ENCODE data around the gene KIAA1328. TPM values are rescaled to one million over a fixed set of nuclear protein-coding genes. Genes with fewer than 3 reads are reported as not detected.

KIAA1328 gene
- total and polyA plus RNA-seq, 4 donors = 9.0 to 22.3 (median 13.9) TPM

- Histone ChIP-seq H3K4me1 (ENCODE audit: control insufficient read depth, insufficient read depth, low read length) (no peaks in the 10 kb centered on the region), H3K36me3 (ENCODE audit: control insufficient read depth, insufficient read depth, low read length) (no peaks in the 10 kb centered on the region), H3K27ac (ENCODE audit: low read depth, low read length) (no peak overlapping the region), H3K4me3 (ENCODE audit: low read depth, low read length) (no peak overlapping the region), H3K27me3 (ENCODE audit: control insufficient read depth, insufficient read depth, low read length) (no peaks in the 10 kb centered on the region), H3K9me3 (ENCODE audit: control insufficient read depth, insufficient read depth, low read length) (no peaks in the 10 kb centered on the region)
- WGBS (ENCODE audit: insufficient coverage) = no CpG with 5 or more reads among the region's 3 CpGs
- DNase-seq (ENCODE audit: low read depth in 4 of 6, low spot score in 6 of 6) = peak in 1 of 6 donors; percentile 13
Measured at GRCh38 chr18:37055137-37055802, 226.3 kb downstream of the KIAA1328 start.

GRCh38 chr18:37064187-37064586, 235.3 kb downstream of the KIAA1328 start:
- DNase-seq (ENCODE audit: low read depth in 4 of 6, low spot score in 6 of 6) = no peak
- no peaks in the 10 kb centered on the region for H3K9me3 ChIP-seq (ENCODE audit: control insufficient read depth, insufficient read depth, low read length)
- no peak overlapping the region for H3K27ac ChIP-seq (ENCODE audit: low read depth, low read length)
- H3K36me3 ChIP-seq (ENCODE audit: control insufficient read depth, insufficient read depth, low read length) = peaks cover 4% of the 10 kb centered on the region
- no peak overlapping the region for H3K4me3 ChIP-seq (ENCODE audit: low read depth, low read length)
- no peaks in the 10 kb centered on the region for H3K4me1 ChIP-seq (ENCODE audit: control insufficient read depth, insufficient read depth, low read length)
- H3K27me3 ChIP-seq (ENCODE audit: control insufficient read depth, insufficient read depth, low read length) = no peaks in the 10 kb centered on the region
- no CpG with 5 or more reads among the region's 3 CpGs for WGBS (ENCODE audit: insufficient coverage)

- H3K4me1 ChIP-seq (ENCODE audit: control insufficient read depth, insufficient read depth, low read length) = no peaks in the 10 kb centered on the region
- no peaks in the 10 kb centered on the region for H3K9me3 ChIP-seq (ENCODE audit: control insufficient read depth, insufficient read depth, low read length)
- H3K36me3 ChIP-seq (ENCODE audit: control insufficient read depth, insufficient read depth, low read length) = peaks cover 4% of the 10 kb centered on the region
- DNase-seq (ENCODE audit: low read depth in 4 of 6, low spot score in 6 of 6) = peak in 1 of 6 donors; percentile 22
- H3K4me3 ChIP-seq (ENCODE audit: low read depth, low read length) = no peak overlapping the region
- H3K27ac ChIP-seq (ENCODE audit: low read depth, low read length) = no peak overlapping the region
- no peaks in the 10 kb centered on the region for H3K27me3 ChIP-seq (ENCODE audit: control insufficient read depth, insufficient read depth, low read length)
- WGBS (ENCODE audit: insufficient coverage) = no CpG with 5 or more reads among the region's 1 CpG
Measured at GRCh38 chr18:37065254-37065653, 236.3 kb downstream of the KIAA1328 start.

GRCh38 chr18:37084912-37085311, 256.0 kb downstream of the KIAA1328 start:
- Histone ChIP-seq H3K4me1 (ENCODE audit: control insufficient read depth, insufficient read depth, low read length) (no peaks in the 10 kb centered on the region), H3K27me3 (ENCODE audit: control insufficient read depth, insufficient read depth, low read length) (no peaks in the 10 kb centered on the region), H3K9me3 (ENCODE audit: control insufficient read depth, insufficient read depth, low read length) (no peaks in the 10 kb centered on the region), H3K27ac (ENCODE audit: low read depth, low read length) (no peak overlapping the region), H3K4me3 (ENCODE audit: low read depth, low read length) (no peak overlapping the region), H3K36me3 (ENCODE audit: control insufficient read depth, insufficient read depth, low read length) (peaks cover 2% of the 10 kb centered on the region)
- no peak for DNase-seq (ENCODE audit: low read depth in 4 of 6, low spot score in 6 of 6)
- 90% methylated on average over 3 of the region's 6 CpGs for WGBS (ENCODE audit: insufficient coverage)

- no peaks in the 10 kb centered on the region for H3K27me3 ChIP-seq (ENCODE audit: control insufficient read depth, insufficient read depth, low read length)
- peaks cover 2% of the 10 kb centered on the region for H3K36me3 ChIP-seq (ENCODE audit: control insufficient read depth, insufficient read depth, low read length)
- WGBS (ENCODE audit: insufficient coverage) = no CpG with 5 or more reads among the region's 2 CpGs
- H3K4me1 ChIP-seq (ENCODE audit: control insufficient read depth, insufficient read depth, low read length) = no peaks in the 10 kb centered on the region
- no peaks in the 10 kb centered on the region for H3K9me3 ChIP-seq (ENCODE audit: control insufficient read depth, insufficient read depth, low read length)
- no peak for DNase-seq (ENCODE audit: low read depth in 4 of 6, low spot score in 6 of 6)
- no peak overlapping the region for H3K4me3 ChIP-seq (ENCODE audit: low read depth, low read length)
- no peak overlapping the region for H3K27ac ChIP-seq (ENCODE audit: low read depth, low read length)
Measured at GRCh38 chr18:37085362-37085761, 256.4 kb downstream of the KIAA1328 start.

GRCh38 chr18:37107748-37108522, 279.0 kb downstream of the KIAA1328 start:
- H3K9me3 ChIP-seq (ENCODE audit: control insufficient read depth, insufficient read depth, low read length) = no peaks in the 10 kb centered on the region
- no CpG with 5 or more reads among the region's 5 CpGs for whole genome bisulfite sequencing (ENCODE audit: insufficient coverage)
- H3K4me3 ChIP-seq (ENCODE audit: low read depth, low read length) = no peak overlapping the region
- DNase-seq (ENCODE audit: low read depth in 4 of 6, low spot score in 6 of 6) = no peak
- no peak overlapping the region for H3K27ac ChIP-seq (ENCODE audit: low read depth, low read length)
- H3K27me3 ChIP-seq (ENCODE audit: control insufficient read depth, insufficient read depth, low read length) = no peaks in the 10 kb centered on the region
- no peaks in the 10 kb centered on the region for H3K36me3 ChIP-seq (ENCODE audit: control insufficient read depth, insufficient read depth, low read length)
- H3K4me1 ChIP-seq (ENCODE audit: control insufficient read depth, insufficient read depth, low read length) = no peaks in the 10 kb centered on the region

GRCh38 chr18:37122877-37123276, 293.9 kb downstream of the KIAA1328 start:
- Histone ChIP-seq H3K27me3 (ENCODE audit: control insufficient read depth, insufficient read depth, low read length) (no peaks in the 10 kb centered on the region), H3K4me1 (ENCODE audit: control insufficient read depth, insufficient read depth, low read length) (no peaks in the 10 kb centered on the region), H3K9me3 (ENCODE audit: control insufficient read depth, insufficient read depth, low read length) (no peaks in the 10 kb centered on the region), H3K36me3 (ENCODE audit: control insufficient read depth, insufficient read depth, low read length) (no peaks in the 10 kb centered on the region), H3K27ac (ENCODE audit: low read depth, low read length) (no peak overlapping the region), H3K4me3 (ENCODE audit: low read depth, low read length) (no peak overlapping the region)
- DNase-seq (ENCODE audit: low read depth in 4 of 6, low spot score in 6 of 6) = no peak

GRCh38 chr18:37124516-37124915, 295.6 kb downstream of the KIAA1328 start:
- Histone ChIP-seq H3K27me3 (ENCODE audit: control insufficient read depth, insufficient read depth, low read length) (no peaks in the 10 kb centered on the region), H3K4me3 (ENCODE audit: low read depth, low read length) (no peak overlapping the region), H3K9me3 (ENCODE audit: control insufficient read depth, insufficient read depth, low read length) (no peaks in the 10 kb centered on the region), H3K4me1 (ENCODE audit: control insufficient read depth, insufficient read depth, low read length) (no peaks in the 10 kb centered on the region), H3K36me3 (ENCODE audit: control insufficient read depth, insufficient read depth, low read length) (no peaks in the 10 kb centered on the region), H3K27ac (ENCODE audit: low read depth, low read length) (no peak overlapping the region)
- no peak for DNase-seq (ENCODE audit: low read depth in 4 of 6, low spot score in 6 of 6)
- 40% methylated on average over 1 of the region's 2 CpGs for WGBS (ENCODE audit: insufficient coverage)

- no peak overlapping the region for H3K27ac ChIP-seq (ENCODE audit: low read depth, low read length)
- H3K9me3 ChIP-seq (ENCODE audit: control insufficient read depth, insufficient read depth, low read length) = peaks cover 8% of the 10 kb centered on the region
- H3K4me1 ChIP-seq (ENCODE audit: control insufficient read depth, insufficient read depth, low read length) = no peaks in the 10 kb centered on the region
- no peaks in the 10 kb centered on the region for H3K36me3 ChIP-seq (ENCODE audit: control insufficient read depth, insufficient read depth, low read length)
- no peak overlapping the region for H3K4me3 ChIP-seq (ENCODE audit: low read depth, low read length)
- DNase-seq (ENCODE audit: low read depth in 4 of 6, low spot score in 6 of 6) = no peak
- H3K27me3 ChIP-seq (ENCODE audit: control insufficient read depth, insufficient read depth, low read length) = no peaks in the 10 kb centered on the region
- no CpG with 5 or more reads among the region's 4 CpGs for WGBS (ENCODE audit: insufficient coverage)
Measured at GRCh38 chr18:37135177-37135576, 306.2 kb downstream of the KIAA1328 start.

GRCh38 chr18:37138456-37138855, 309.5 kb downstream of the KIAA1328 start:
- H3K27me3 ChIP-seq (ENCODE audit: control insufficient read depth, insufficient read depth, low read length) = no peaks in the 10 kb centered on the region
- H3K27ac ChIP-seq (ENCODE audit: low read depth, low read length) = no peak overlapping the region
- peaks cover 5% of the 10 kb centered on the region for H3K9me3 ChIP-seq (ENCODE audit: control insufficient read depth, insufficient read depth, low read length)
- 100% methylated on average over 2 of the region's 3 CpGs for WGBS (ENCODE audit: insufficient coverage)
- H3K4me3 ChIP-seq (ENCODE audit: low read depth, low read length) = no peak overlapping the region
- H3K36me3 ChIP-seq (ENCODE audit: control insufficient read depth, insufficient read depth, low read length) = no peaks in the 10 kb centered on the region
- no peak for DNase-seq (ENCODE audit: low read depth in 4 of 6, low spot score in 6 of 6)
- H3K4me1 ChIP-seq (ENCODE audit: control insufficient read depth, insufficient read depth, low read length) = no peaks in the 10 kb centered on the region

Data from spinal cord (tissue), 10 donors.